Measurements from ENCODE around the gene PITX1.

DNA sequence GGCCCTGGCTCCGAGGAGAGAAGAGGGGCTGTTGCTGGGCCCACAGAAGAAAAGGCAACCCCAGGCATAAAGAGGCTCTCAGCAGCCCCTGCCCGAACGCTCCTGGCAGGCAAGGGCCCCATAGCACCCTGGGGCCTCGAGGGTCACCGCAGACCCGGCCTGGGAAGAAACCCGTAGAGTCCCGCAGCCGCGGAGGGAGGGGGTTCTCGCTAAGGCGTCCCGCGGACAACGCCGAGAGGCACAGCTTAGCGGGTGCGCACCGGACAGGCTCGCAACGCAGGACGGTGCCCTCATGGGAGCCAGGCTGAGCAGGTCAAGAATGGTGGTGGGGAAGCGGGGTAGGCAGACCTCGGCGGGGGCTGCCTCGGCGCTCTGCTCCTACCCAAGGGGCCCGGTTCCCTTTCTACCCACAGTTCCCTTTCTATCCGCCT is 6.7 kb downstream of the PITX1 start:
- TF ChIP-seq CREB1 (IDR thresholded peaks at IDR 0.05; ENCODE audit: low read depth) (no peak), YY1 (IDR thresholded peaks at IDR 0.05; ENCODE audit: low read depth) (no peak), MAX (IDR thresholded peaks at IDR 0.05) (no peak), EGR1 (IDR thresholded peaks at IDR 0.05) (no peak), EP300 (IDR thresholded peaks at IDR 0.05; ENCODE audit: borderline replicate concordance) (no peak), FOXM1 (IDR thresholded peaks at IDR 0.05; ENCODE audit: borderline replicate concordance, low read depth) (no peak), RAD21 (IDR thresholded peaks at IDR 0.05; ENCODE audit: low read depth) (no peak), USF1 (IDR thresholded peaks at IDR 0.05) (no peak), TEAD4 (IDR thresholded peaks at IDR 0.05) (no peak), TAF1 (IDR thresholded peaks at IDR 0.05; ENCODE audit: low read depth) (no peak)
- TF ChIP-seq, protein P1, sequence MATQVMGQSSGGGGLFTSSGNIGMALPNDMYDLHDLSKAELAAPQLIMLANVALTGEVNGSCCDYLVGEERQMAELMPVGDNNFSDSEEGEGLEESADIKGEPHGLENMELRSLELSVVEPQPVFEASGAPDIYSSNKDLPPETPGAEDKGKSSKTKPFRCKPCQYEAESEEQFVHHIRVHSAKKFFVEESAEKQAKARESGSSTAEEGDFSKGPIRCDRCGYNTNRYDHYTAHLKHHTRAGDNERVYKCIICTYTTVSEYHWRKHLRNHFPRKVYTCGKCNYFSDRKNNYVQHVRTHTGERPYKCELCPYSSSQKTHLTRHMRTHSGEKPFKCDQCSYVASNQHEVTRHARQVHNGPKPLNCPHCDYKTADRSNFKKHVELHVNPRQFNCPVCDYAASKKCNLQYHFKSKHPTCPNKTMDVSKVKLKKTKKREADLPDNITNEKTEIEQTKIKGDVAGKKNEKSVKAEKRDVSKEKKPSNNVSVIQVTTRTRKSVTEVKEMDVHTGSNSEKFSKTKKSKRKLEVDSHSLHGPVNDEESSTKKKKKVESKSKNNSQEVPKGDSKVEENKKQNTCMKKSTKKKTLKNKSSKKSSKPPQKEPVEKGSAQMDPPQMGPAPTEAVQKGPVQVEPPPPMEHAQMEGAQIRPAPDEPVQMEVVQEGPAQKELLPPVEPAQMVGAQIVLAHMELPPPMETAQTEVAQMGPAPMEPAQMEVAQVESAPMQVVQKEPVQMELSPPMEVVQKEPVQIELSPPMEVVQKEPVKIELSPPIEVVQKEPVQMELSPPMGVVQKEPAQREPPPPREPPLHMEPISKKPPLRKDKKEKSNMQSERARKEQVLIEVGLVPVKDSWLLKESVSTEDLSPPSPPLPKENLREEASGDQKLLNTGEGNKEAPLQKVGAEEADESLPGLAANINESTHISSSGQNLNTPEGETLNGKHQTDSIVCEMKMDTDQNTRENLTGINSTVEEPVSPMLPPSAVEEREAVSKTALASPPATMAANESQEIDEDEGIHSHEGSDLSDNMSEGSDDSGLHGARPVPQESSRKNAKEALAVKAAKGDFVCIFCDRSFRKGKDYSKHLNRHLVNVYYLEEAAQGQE (IDR thresholded peaks at IDR 0.05; ENCODE audit: low read depth) = no peak
